Measurements from ENCODE around the gene ZNF768. TPM values are rescaled to one million over a fixed set of nuclear protein-coding genes. Genes with fewer than 3 reads are reported as not detected.

The ZNF768 gene
- total RNA-seq, 6 donors from 2014 or later = 27.3 to 58.7 (median 34.8) TPM

GRCh38 chr16:30494709-30495108 lies 31.7 kb downstream of the ZNF768 start:
- Histone ChIP-seq H3K27ac (no peak overlapping the region), H3K4me3 (no peak overlapping the region), H3K27me3 (no peaks in the 10 kb centered on the region), H3K36me3 (peaks cover 0 to 12% (median 5%) of the 10 kb centered on the region in 4 donors), H3K4me1 (peaks cover 0 to 7% (median 3%) of the 10 kb centered on the region in 4 donors), H3K9me3 (no peaks in the 10 kb centered on the region)
- 74 to 79% methylated on average over 12 of the region's 12 CpGs for WGBS, 2 donors
- no peak for DNase-seq
- no peak for TF ChIP-seq EP300 (IDR thresholded peaks at IDR 0.05)
- no peak for TF ChIP-seq POLR2A (IDR thresholded peaks at IDR 0.05)
- TF ChIP-seq, protein P1, sequence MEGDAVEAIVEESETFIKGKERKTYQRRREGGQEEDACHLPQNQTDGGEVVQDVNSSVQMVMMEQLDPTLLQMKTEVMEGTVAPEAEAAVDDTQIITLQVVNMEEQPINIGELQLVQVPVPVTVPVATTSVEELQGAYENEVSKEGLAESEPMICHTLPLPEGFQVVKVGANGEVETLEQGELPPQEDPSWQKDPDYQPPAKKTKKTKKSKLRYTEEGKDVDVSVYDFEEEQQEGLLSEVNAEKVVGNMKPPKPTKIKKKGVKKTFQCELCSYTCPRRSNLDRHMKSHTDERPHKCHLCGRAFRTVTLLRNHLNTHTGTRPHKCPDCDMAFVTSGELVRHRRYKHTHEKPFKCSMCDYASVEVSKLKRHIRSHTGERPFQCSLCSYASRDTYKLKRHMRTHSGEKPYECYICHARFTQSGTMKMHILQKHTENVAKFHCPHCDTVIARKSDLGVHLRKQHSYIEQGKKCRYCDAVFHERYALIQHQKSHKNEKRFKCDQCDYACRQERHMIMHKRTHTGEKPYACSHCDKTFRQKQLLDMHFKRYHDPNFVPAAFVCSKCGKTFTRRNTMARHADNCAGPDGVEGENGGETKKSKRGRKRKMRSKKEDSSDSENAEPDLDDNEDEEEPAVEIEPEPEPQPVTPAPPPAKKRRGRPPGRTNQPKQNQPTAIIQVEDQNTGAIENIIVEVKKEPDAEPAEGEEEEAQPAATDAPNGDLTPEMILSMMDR (IDR thresholded peaks at IDR 0.05) = no peak
- TF ChIP-seq POLR2AphosphoS5 (IDR thresholded peaks at IDR 0.05) = no peak
- ATAC-seq (ENCODE audit: low FRiP score in 2 of 2) = no peak

DNA sequence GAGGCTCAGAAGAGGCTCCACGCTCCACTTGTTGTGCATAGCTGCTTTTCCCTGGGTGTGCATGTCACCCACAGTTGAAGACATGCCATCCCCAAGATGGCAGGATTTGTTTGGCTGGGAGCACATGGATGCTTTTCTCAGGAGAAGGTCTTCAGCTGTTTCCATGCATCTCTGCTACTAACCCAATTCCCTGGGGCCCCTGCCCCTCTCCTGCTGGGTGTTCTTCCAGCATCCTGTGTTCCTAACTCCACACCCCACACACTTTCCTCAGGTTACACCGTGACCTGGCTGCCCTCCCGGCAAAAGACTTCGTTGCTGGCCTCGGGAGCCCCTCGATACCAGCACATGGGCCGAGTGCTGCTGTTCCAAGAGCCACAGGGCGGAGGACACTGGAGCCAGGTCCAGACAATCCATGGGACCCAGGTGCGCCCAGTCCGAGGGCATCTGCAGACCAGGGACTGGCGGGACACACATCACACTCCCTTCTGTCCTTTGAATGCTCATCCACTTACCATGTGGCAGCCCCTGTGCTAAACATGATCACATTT lies 32.4 kb downstream of the ZNF768 start:
- H3K36me3 ChIP-seq = peaks cover 0 to 12% (median 5%) of the 10 kb centered on the region in 4 donors
- WGBS, 2 donors = 69 to 79% methylated on average over 9 to 11 of the region's 11 CpGs
- peaks cover 0 to 8% (median 3%) of the 10 kb centered on the region in 4 donors for H3K4me1 ChIP-seq
- DNase-seq (no peak), ATAC-seq (ENCODE audit: low FRiP score in 2 of 2) (no peak)
- no peak overlapping the region for H3K27ac ChIP-seq
- H3K4me3 ChIP-seq = no peak overlapping the region
- TF ChIP-seq POLR2AphosphoS5 (IDR thresholded peaks at IDR 0.05) (no peak), EP300 (IDR thresholded peaks at IDR 0.05) (no peak), POLR2A (IDR thresholded peaks at IDR 0.05) (no peak)
- TF ChIP-seq, protein P1 (IDR thresholded peaks at IDR 0.05) = no peak
- H3K27me3 ChIP-seq = no peaks in the 10 kb centered on the region
- no peaks in the 10 kb centered on the region for H3K9me3 ChIP-seq

- peaks cover 0 to 11% (median 5%) of the 10 kb centered on the region in 4 donors for H3K4me1 ChIP-seq
- peak in 1 of 2 donors; percentile 34 for ATAC-seq (ENCODE audit: low FRiP score in 2 of 2)
- H3K9me3 ChIP-seq = no peaks in the 10 kb centered on the region
- no peaks in the 10 kb centered on the region for H3K27me3 ChIP-seq
- WGBS, 2 donors = 29 to 49% methylated on average over 6 of the region's 6 CpGs
- TF ChIP-seq EP300 (IDR thresholded peaks at IDR 0.05) (no peak), POLR2AphosphoS5 (IDR thresholded peaks at IDR 0.05) (no peak), POLR2A (IDR thresholded peaks at IDR 0.05) (no peak)
- TF ChIP-seq, protein P1 (IDR thresholded peaks at IDR 0.05) = no peak
- H3K27ac ChIP-seq = peak overlapping the region in 1 of 4 donors; percentile 27
- H3K36me3 ChIP-seq = peaks cover 0 to 23% (median 6%) of the 10 kb centered on the region in 4 donors
- peak in 1 of 2 donors; percentile 26 for DNase-seq
- no peak overlapping the region for H3K4me3 ChIP-seq
These were observed 34.5 kb downstream of the ZNF768 start for GRCh38 chr16:30491744-30492308.

- H3K27ac ChIP-seq = no peak overlapping the region
- no peaks in the 10 kb centered on the region for H3K9me3 ChIP-seq
- peaks cover 0 to 11% (median 5%) of the 10 kb centered on the region in 4 donors for H3K4me1 ChIP-seq
- H3K4me3 ChIP-seq = no peak overlapping the region
- ATAC-seq (ENCODE audit: low FRiP score in 2 of 2) = no peak
- TF ChIP-seq POLR2A (IDR thresholded peaks at IDR 0.05) (no peak), POLR2AphosphoS5 (IDR thresholded peaks at IDR 0.05) (no peak), EP300 (IDR thresholded peaks at IDR 0.05) (no peak)
- TF ChIP-seq, protein P1 (IDR thresholded peaks at IDR 0.05) = no peak
- no peaks in the 10 kb centered on the region for H3K27me3 ChIP-seq
- peaks cover 0 to 21% (median 6%) of the 10 kb centered on the region in 4 donors for H3K36me3 ChIP-seq
- DNase-seq = no peak
- WGBS, 2 donors = 77 to 94% methylated on average over 4 of the region's 4 CpGs
These were observed 35.1 kb downstream of the ZNF768 start for GRCh38 chr16:30491229-30491628.
